CD4-positive, alpha-beta T cell treated with Interferon alpha-2 for 1 hour (primary cell): ENCODE measurements around the gene AMH.
"Not testable (repeated sequence)": the region's sequence is repeated elsewhere in the genome, so short reads cannot be mapped to it uniquely, and the experiment has no call there.

Source experiments
- DNase-seq, 2 donors: peaks; one replicate each; pipeline ENCODE4 v3.0.0-alpha.2; 2020 to 2022

Gene AMH

GRCh38 chr19:2249010-2249866 lies at the start of gene AMH:
TSS of gene AMH (plus strand) at chr19:2249323. CDS start at chr19:2249333, 10 bp downstream.
- DNase-seq, result no peak

- no peak for DNase-seq
Measured at GRCh38 chr19:2199861-2200623, 49.1 kb upstream of the AMH start.

GRCh38 chr19:2200624-2201294 lies 48.4 kb upstream of the AMH start:
- DNase-seq, result not testable (repeated sequence)

GRCh38 chr19:2201473-2202148 lies 47.5 kb upstream of the AMH start:
- no peak for DNase-seq

- DNase-seq, result no peak
Measured at GRCh38 chr19:2202366-2202765, 46.8 kb upstream of the AMH start.

- no peak for DNase-seq
Measured at GRCh38 chr19:2207008-2207407, 42.1 kb upstream of the AMH start.

GRCh38 chr19:2207991-2208860 lies 40.9 kb upstream of the AMH start:
- peak; percentile 30 to 35 for DNase-seq

GRCh38 chr19:2208975-2209374 lies 40.1 kb upstream of the AMH start:
- DNase-seq, result no peak

GRCh38 chr19:2209408-2209807 lies 39.7 kb upstream of the AMH start:
- DNase-seq, result no peak

GRCh38 chr19:2210206-2210605 lies 38.9 kb upstream of the AMH start:
- DNase-seq, result no peak

GRCh38 chr19:2210987-2211740 lies 38.0 kb upstream of the AMH start:
- no peak for DNase-seq

- no peak for DNase-seq
Measured at GRCh38 chr19:2212861-2213711, 36.0 kb upstream of the AMH start.

GRCh38 chr19:2213799-2214198 lies 35.3 kb upstream of the AMH start:
- no peak for DNase-seq

GRCh38 chr19:2214251-2214650 lies 34.9 kb upstream of the AMH start:
- no peak for DNase-seq

GRCh38 chr19:2215281-2215751 lies 33.8 kb upstream of the AMH start:
- peak in 1 of 2 donors; percentile 49 for DNase-seq

- DNase-seq, result no peak
Measured at GRCh38 chr19:2216361-2217225, 32.5 kb upstream of the AMH start.

GRCh38 chr19:2217591-2217990 lies 31.5 kb upstream of the AMH start:
- DNase-seq, result no peak

- DNase-seq, result no peak
Measured at GRCh38 chr19:2219726-2220125, 29.4 kb upstream of the AMH start.

- no peak for DNase-seq
Measured at GRCh38 chr19:2221250-2221831, 27.8 kb upstream of the AMH start.
